ENCODE results near the gene DUSP1.
"Not testable (repeated sequence)": the region's sequence is repeated elsewhere in the genome, so short reads cannot be mapped to it uniquely, and the experiment has no call there.

The DUSP1 gene, protein sequence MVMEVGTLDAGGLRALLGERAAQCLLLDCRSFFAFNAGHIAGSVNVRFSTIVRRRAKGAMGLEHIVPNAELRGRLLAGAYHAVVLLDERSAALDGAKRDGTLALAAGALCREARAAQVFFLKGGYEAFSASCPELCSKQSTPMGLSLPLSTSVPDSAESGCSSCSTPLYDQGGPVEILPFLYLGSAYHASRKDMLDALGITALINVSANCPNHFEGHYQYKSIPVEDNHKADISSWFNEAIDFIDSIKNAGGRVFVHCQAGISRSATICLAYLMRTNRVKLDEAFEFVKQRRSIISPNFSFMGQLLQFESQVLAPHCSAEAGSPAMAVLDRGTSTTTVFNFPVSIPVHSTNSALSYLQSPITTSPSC

DNA sequence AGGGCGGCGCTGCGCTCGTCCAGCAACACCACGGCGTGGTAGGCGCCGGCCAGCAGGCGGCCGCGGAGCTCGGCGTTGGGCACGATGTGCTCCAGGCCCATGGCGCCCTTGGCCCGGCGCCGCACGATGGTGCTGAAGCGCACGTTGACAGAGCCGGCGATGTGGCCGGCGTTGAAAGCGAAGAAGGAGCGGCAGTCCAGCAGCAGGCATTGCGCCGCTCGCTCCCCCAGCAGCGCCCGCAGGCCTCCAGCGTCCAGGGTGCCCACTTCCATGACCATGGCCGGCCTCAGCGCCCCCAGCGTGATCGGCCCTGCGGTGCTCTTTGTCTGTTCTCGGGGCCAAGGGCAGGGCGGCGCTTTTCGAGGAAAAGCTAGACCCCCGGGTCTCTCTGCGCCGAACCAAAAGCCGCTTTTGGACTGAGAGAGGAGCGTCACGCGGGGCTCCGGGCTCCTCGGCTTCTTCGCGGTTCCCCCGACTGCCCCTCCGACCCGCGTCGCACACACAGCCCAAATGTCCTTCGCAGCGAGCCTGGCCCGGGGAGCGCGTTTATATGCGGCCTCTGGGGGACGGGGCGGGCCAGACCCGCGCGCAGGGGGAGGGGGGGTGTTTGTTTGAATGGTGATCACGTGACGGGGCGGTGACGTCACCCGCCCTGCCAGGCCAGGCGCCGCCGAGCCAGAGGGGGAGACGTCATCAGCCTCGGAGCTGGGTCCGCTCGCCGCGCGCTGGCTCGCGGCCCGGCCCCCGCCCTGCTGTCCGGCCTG lies at the start of gene DUSP1:
Gene DUSP1, minus strand, starts transcription at position 521 of the 764 bp plus-strand sequence. Its CDS starts 243 bp downstream, at position 278.
- peak; percentile 94 to 98 for DNase-seq

DNA sequence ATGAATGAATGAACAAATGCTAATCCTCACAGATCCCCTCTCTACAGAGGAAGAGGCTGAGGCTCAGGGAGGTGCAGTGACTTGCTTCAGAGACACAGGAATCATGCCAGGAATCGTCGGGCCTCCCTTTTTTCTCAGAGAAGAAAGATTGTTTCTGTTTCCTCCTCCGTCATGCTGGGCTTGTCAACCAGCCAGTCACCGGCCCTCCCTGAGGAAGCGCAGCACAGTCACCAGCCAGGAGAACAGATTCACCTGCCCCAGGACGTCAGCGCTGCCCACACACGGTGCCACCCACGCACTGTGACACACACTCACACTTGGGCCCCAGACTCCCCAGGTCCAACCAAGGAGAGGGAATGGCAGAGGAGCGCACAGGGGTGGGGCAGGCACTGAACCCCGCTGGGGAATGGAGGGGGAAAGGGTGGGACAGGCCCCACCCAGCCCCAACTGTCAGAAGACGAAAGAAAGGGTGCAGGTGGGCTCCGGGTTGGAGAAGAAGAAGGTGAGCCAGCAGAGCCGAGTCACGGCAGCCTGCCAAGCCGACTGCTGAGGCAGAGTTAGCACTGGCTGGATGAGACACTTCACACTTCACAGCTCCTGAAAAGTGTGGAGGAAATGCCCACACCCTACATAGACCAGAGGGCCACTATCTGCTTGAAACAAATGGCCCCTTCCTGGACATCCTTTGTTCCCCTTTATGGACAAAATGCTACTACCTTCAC lies 49.2 kb upstream of the DUSP1 start:
- peak in 1 of 2 experiments; percentile 76 for DNase-seq

DNA sequence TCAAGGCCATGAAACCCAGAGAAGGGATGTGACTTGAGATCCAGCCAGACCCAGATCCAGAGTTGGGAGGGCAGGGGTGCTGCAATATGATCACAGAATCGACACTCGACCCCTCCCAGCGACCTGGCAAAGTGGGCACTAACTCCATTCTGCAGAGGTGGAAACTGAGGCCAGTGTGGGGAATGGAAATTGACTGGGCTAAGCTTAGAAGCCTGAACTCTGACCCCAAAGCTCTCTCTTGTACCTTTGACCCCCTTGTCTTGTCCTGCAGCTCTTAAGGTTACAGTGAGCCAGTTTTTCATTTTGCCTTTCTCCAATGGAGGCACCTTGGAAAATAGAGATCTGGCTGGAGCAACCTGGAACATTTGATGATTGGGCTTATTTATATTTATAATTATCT lies 48.6 kb upstream of the DUSP1 start:
- DNase-seq = no peak

DNA sequence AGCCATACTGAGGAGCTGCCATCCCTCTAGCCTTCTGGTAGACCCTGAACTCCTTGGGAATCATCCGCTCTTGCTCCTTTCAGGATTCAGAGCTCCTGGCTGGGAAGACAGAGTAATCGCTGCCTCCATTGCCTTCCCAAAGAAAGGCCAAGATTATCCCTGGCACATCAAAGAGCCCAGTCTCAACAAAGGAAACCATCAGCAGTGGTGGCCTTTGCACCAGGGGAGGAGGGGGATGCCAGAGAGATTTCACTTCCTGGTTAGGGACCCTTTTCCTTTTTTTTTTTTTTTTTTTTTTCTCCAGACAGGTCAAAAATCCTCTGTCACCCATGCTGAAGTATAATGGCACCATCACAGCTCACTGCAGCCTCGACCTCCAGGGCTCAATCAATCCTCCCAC lies 47.1 kb upstream of the DUSP1 start:
- DNase-seq = no peak

DNA sequence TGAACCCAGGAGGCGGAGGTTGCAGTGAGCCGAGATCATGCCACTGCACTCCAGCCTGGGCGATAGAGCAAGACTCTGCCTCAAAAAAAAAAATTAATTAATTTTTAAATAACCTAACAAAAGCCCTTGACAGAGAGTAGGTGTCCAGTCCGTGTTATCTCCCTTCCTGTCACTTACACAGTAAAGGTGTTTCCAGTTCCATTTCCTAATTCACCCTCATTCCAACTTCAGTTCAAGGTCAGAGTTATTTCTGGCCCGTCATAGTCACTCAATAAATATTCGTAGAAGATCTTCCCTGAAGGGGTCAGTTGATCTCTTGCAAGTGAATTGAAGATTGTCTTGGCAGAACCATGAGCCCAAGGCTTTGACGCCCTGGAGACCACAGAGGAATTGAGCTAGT lies 46.7 kb upstream of the DUSP1 start:
- no peak for DNase-seq

DNA sequence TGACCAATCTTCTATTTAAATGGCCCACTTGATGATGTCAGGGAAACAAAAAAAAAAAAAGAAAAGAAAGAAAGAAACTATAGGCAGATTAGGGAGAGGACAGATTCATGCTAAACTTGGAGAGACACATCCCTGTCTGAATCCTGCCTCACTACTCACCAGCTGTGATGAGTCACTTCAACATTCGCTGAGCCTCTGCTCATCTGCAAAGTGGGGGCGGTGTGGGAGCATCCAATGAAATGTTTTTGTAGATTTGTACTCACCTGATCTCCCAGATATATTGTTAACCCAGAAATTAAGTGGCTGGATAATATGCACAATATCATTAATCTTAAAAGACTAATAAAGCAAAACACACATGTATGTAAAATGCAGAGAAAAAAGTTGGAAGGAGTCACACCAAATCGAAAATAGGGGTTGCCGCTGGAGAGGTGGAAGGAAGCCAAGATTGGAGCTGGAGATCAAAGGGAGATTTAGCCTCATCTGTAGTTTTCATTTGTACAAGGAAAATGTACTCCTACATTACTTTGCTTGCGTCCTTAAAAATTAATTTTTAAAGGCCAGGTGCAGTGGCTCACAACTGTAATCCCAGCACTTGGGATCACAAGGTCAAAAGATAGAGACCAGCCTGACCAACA lies 46.0 kb upstream of the DUSP1 start:
- DNase-seq = no peak

DNA sequence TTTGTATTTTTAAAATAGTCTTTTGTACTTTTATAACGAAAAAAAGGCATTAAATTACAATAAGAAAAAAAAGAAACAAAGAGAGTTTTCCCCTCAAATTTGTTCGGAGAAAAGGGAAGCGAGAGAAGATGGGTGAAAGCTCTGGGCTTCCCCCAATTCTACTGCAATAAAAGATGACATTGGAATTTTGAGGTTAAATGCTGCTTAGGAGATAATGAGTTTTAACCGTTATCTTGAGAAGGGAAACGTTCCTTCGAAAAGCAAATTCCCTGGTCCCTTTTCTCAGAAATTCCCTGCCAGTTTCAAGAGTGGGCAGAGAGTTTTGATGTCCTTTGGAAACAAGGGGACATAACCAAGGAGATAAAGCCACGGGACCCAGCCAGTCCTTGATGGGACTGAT lies 44.6 kb upstream of the DUSP1 start:
- no peak for DNase-seq

DNA sequence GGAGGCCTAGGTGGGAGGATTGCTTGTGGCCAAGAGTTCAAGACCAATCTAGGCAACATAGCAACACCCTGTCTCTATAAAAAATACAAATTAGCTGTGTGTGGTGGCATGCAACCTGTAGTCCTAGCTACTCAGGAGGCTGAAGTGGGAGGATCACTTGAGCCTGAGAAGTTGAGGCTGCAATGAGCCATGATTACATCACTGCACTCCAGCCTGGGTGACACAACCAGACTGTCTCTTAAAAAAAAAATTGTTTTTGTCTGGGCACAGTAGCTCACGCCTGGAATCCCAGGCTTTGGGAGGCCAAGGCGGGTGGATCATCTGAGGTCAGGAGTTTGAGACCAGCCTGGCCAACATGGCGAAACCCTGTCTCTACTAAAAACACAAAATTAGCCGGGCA lies 40.0 kb upstream of the DUSP1 start:
- DNase-seq = not testable (repeated sequence)

DNA sequence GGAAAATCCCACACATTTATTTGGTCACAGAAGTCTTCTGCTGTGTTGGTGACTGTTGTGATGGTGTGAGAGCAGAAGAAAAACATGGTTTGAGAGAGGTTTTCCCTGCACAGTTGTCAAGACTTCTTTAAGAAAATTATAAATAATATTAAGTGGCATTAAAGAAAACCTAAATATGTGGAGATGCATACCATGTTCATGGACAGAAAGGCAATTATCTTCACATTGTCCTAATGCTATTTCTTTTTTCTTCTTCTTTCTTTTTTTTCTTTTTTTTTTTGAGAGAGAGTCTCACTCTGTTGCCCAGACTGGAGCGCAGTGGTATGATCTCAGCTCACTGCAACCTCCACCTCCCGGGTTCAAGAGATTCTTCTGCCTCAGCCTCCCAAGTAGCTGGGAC lies 38.8 kb upstream of the DUSP1 start:
- no peak for DNase-seq

DNA sequence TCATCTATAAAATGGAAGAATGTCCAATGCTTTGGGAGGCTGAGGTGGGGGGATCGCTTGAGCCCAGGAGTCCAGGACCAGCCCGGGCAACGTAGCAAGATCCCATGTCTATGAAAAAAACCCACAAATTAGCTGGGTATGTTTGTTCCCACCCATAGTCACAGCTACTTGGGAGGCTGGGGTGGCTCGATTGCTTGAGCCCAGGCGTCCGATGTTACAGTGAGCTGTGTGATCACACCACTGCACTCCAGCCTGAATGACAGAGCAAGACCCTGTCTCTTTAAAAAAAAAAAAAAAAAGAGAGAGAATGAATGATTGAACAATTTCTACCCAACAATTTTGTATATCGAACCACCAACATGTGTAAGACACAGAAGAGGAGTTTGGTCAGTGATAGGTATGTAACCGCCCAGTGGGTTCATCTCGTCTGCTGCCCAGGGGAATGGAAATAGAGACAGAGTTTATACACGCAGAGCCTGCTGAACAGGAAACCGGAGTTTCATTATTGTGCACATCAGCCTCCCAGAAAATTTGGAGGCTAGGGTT lies 36.8 kb upstream of the DUSP1 start:
- no peak for DNase-seq

DNA sequence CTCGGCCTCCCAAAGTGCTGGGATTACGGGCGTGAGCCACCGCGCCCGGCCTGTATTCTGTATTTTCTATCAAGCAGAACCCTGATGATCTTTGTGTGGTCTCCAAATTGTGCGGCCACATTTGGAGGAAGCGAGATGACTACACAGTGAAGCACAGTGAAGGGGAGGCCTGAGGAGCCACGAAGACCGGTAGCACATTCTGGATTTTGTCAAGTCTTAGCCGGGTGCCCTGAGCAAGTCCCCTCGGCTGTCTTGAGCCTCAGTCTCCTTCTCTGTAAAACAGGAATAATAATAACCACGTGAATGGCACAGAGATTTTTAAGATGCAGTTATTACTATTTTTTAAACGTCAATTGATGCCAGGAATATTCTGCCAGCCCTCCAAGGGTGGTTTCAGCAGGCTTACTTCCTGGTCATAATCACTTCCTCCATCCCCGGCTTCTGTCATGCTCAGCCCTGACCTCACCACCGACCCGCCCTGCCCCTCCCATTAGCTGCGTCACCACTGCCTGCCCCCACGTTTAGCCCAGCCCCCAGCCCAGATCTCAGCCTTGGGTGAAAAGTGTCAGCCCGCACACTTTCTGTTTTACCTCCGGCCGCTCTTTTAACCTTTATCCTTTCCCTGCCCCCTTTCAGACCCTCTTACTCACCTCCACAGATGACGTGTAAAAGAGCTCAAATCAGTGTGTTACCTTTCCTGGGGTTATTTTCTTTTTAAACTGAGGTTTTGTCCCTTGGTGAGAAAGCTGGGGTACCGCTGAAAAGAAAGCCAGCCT lies 36.1 kb upstream of the DUSP1 start:
- peak; percentile 82 to 85 for DNase-seq

DNA sequence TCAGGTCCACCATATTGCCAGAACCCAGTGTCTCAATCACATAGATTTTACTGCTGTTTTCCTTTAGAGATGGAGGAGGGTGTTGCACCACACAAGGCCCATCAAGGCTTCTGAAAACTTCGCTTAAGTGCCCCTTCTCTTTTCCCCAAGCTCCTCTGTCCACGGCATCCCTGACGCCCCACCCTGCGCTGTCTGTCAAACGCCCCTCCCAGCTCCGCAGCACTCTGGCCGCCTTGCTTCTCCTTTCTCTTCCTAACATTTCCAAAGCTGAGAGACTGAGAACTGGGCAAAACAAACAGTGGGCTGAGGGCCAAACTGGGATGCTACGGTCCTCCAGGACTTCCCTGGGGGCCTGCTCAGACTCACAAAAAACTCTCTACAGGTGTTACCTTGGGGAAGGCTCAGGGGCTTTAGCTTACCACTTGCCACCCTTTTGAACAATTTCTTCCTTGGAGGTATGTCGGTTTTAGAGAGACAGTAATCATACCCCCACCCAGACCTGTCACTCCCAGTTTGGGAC lies 34.8 kb upstream of the DUSP1 start:
- DNase-seq = no peak

DNA sequence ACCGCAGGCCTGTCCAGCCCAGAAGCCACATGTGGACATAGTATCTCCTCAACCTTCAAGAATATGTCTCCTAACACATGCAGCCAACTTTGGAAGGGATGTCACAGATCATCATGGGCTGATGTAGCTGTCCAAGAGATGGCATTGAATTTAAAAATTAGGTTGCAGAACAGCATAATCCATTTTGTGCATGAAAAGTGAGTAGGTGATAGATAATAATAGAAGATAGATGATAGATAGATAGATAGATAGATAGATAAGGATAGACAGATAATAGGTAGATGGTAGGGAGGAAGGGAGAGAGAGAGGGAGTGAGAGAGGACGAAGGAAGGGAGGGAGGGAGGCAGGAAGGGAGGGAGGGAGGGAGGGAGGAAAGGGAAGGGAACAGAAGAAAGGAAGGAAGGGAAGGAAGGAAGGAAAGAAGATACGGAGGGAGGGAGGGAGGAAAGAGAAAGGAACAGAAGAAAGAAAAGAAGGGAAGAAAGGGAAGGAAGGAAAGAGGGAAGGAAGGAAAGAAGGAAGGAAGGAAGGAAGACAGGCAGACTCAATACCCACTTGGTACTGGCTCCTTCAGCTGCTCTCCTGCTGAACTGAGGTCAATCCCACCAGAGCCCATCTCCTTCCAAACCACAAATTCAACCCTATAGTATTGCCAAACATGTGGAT lies 34.2 kb upstream of the DUSP1 start:
- DNase-seq = no peak

DNA sequence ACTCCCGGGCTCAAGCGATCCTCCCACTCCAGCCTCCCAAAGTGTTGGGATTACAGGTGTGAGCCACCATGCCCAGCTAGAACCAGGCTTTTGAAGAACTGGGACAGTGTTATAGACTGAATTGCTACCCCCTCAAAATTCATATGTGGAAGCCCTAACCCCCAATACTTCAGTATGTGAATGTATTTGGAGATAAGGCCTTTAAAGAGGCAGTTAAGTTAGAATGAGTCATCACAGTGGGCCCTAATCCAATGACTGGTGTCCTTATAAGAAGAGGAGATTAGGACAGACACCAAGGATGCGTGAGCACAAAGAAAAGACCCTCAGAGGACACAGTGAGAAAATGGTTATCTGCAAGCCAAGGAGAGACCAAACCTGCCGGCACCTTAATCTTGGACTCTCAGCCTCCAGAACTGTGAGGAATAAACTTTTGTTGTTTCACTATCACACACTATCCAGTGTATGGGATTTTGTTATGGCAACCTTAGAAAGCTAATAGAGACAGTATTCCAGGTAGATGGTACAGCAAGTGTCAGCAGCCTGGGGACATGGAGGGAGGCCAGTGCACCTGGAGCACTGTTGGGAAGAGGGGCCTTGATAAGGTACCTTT lies 31.7 kb upstream of the DUSP1 start:
- no peak for DNase-seq

DNA sequence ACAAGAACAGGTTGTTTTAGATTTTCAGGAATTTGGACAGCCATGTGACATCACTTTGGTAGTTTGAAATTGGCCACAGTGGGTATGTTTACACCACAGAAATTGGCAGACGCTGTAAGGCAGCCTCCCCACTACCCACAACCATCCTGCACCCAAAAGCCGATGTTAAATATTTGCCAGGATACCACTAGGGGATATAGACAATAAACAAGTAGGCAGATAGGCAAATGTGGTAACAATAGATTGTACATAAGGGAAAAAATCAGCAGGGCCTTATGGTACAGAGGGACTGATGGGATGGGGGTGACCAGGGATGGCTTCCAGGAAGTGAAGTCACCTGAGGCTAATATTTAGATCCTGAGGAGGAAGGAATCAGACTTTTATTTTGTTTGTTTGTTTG lies 31.1 kb upstream of the DUSP1 start:
- no peak for DNase-seq

DNA sequence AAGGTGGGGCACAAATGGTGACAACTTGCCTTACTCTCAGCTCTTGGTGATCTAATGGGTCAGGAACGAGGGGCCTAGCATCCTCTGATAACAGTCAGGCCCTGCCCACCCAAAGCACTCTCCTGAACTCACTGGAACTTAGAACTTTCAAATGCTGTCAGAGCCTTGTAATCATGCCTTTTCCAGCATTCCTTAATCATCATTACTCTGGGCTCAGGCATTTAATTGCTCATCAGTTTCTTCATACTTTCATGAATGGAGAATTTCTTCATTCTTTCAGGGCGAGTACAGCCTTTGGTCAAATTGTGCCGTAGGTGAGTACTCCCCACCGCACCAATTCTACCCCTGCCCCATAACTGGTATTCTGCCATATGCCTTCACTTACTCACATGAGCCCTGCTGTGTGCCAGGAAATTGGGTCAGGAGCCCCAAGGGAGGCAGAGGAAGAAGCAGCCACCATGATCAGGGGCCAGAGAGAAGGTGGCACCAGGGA lies 30.2 kb upstream of the DUSP1 start:
- DNase-seq = no peak

DNA sequence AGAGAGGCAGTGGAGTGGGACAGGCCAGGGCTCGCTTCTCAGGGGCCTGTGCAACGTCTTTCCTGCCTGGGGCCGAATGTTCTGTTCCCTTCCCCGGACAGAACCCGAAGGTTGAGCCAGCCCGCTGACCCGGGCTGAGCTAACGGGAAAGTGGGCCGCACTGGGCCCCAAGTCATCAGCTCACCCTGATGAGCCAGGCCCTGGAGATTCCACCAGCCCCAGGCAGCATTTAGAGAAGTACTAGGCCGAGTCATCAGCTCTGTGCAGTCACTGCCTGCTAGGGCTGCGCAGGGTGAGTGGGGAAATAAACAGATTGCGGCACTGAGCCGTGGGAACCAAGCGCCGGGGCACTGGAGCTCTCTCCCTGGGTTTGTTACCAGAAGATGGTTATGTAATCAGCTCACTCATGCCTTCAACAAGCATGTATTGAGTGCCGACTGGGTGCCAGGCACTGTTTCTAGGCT lies 29.1 kb upstream of the DUSP1 start:
- DNase-seq = no peak

DNA sequence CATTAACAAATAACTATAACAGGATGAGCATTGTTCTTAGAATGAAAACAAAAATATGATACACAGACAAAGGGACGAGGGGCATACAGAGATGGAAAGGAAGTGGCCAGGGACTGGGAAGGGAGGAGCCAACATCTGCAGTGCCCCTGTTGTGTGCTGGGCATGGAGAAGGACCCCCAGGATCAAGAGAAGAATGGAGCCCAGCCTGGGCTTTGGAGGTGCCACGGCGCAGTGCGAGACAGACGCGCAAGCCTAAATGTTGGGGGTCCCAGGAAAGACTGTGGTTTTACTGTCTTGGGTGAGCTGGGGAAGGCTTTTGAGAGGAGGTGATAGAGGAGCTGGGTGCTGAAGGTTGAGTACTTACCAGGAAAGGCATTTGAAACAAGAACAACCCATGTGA lies 28.4 kb upstream of the DUSP1 start:
- no peak for DNase-seq

DNA sequence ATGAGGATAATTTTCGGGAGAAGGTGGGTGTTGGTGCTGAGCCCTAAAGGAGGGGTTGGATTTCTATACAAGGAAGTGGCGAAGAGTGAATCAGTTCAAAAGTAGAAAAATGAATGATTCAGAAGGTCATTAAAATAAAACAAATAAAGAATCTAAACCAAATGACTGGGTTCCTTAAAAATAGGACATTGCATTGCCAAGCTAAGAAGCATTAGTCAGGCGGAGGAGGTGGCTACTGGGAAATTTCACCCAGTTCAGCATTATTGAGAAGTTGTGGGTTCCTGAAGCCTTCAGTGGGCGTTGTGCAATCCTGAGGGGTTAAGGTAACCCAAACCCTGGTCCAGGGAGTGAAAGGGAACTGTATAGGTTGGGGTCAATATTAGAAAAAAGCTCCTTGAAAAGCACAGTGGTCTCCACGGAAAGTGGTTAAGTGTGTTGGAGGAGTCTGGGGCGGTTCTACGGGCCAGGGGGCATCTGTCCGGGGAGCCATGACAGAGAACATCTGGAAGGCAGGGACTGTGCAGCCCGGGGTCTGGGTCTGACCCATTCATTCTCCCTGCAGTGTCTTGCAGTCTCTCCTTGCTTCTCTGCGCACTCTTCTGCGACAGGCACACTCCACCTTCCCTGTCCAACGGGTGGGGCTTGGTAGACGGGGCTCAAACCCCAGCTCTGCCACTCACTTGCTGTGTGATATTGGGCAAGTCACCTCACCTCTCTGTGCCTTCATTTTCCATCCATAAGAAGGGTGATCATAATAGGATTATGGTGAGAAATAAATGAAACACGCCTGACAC lies 27.6 kb upstream of the DUSP1 start:
- DNase-seq = no peak

DNA sequence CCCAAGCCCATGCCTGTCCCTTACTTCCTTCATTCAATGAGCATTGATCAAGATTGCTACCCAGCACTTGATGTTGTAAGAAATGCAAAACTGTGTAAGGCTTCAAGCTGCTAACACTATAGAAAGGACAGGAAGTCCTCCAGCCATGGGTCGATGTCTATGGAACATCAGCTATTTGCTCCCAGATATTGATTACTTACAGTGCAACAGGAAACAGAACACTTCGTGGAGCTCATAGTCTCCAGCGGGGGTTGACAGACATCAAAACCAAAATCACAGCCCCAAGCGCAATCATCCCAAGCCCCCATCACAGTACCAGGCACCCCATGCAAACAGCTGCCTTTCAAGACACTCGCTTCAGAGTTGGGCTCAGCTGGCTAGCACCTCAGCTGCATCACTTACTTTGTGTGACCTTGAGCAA lies 26.8 kb upstream of the DUSP1 start:
- DNase-seq = no peak

All from stimulated activated CD4-positive, alpha-beta T cell treated with anti-CD3 and anti-CD28 coated beads, Interleukin-4, amount 100 ng/mL, for 4 hours (primary cell).